Neuron (in vitro differentiated cells): ENCODE data around the gene PIK3C2B.

Source experiments
- H2AFZ ChIP-seq: one replicate; pipeline ENCODE4 v1.6.1; 2013; ENCODE audit warnings: low read depth, mild to moderate bottlenecking, inconsistent platforms, low read length, moderate library complexity
- H3K27me3 ChIP-seq: one replicate; pipeline ENCODE4 v1.6.1; 2013; ENCODE audit warnings: low read length; ENCODE audit not compliant: insufficient read depth
- H3K36me3 ChIP-seq: one replicate; pipeline ENCODE4 v1.6.1; 2013; ENCODE audit warnings: low read length; ENCODE audit not compliant: insufficient read depth
- H3K4me1 ChIP-seq: one replicate; pipeline ENCODE4 v1.6.1; 2013; ENCODE audit warnings: low read length; ENCODE audit not compliant: insufficient read depth
- H3K4me3 ChIP-seq: 2 replicates; pipeline ENCODE4 v1.5.1; 2013; ENCODE audit warnings: mild to moderate bottlenecking, low read length, moderate library complexity
- H3K9me3 ChIP-seq: one replicate; pipeline ENCODE4 v1.6.1; 2013; ENCODE audit warnings: low read length

Gene PIK3C2B

DNA sequence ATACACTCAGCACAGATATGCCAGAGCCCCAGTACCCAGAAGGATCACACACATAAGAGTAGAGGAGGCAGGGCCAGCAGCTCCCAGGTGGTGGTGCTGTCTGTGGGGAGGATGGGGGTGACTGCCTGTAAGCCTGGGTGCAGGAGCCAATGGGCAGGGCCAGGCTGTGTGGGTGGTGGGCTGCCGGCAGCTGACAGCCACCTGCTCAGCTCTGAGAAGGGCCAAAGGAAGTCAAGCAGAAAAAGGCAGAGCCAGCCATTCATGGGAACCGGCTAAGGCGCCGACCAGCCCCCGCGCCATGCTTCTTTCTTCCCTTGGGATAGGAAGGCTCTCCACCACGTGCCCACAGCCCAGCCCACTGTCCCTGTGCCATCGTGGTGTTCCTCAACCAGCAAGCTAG lies 14.1 kb downstream of the PIK3C2B start:
- Histone ChIP-seq H3K27me3 (no peaks in the 10 kb centered on the region), H3K36me3 (peaks cover 15% of the 10 kb centered on the region), H3K9me3 (no peaks in the 10 kb centered on the region), H3K4me1 (peaks cover 10% of the 10 kb centered on the region), H3K4me3 (no peak overlapping the region), H2AFZ (no peak overlapping the region)

- Histone ChIP-seq H3K36me3 (peaks cover 15% of the 10 kb centered on the region), H2AFZ (no peak overlapping the region), H3K27me3 (no peaks in the 10 kb centered on the region), H3K4me1 (peaks cover 10% of the 10 kb centered on the region), H3K4me3 (no peak overlapping the region), H3K9me3 (peaks cover 2% of the 10 kb centered on the region)
Measured at GRCh38 chr1:204479387-204480136, 15.0 kb downstream of the PIK3C2B start.

DNA sequence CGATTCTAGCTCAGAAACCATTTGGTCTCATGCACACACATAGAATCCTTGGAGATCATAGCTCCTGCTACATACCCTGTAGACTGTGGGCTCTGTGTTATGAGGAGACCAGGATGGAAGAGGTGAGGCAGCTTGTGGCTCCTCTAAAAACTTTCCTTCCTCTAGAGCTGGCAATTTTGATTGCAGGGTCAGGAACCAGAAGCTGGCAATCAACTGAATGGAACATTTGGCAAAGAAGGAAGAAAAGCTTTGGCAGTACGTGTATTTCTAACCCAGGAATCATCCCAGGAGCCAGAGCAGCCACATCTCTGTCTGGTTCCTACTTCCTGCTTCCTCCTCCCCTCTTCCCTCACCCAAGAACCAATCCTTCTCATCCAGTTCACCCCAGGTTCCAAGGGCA lies 15.7 kb downstream of the PIK3C2B start:
- no peaks in the 10 kb centered on the region for H3K27me3 ChIP-seq
- peaks cover 10% of the 10 kb centered on the region for H3K4me1 ChIP-seq
- H3K36me3 ChIP-seq = peaks cover 13% of the 10 kb centered on the region
- H2AFZ ChIP-seq = no peak overlapping the region
- peaks cover 3% of the 10 kb centered on the region for H3K9me3 ChIP-seq
- no peak overlapping the region for H3K4me3 ChIP-seq

DNA sequence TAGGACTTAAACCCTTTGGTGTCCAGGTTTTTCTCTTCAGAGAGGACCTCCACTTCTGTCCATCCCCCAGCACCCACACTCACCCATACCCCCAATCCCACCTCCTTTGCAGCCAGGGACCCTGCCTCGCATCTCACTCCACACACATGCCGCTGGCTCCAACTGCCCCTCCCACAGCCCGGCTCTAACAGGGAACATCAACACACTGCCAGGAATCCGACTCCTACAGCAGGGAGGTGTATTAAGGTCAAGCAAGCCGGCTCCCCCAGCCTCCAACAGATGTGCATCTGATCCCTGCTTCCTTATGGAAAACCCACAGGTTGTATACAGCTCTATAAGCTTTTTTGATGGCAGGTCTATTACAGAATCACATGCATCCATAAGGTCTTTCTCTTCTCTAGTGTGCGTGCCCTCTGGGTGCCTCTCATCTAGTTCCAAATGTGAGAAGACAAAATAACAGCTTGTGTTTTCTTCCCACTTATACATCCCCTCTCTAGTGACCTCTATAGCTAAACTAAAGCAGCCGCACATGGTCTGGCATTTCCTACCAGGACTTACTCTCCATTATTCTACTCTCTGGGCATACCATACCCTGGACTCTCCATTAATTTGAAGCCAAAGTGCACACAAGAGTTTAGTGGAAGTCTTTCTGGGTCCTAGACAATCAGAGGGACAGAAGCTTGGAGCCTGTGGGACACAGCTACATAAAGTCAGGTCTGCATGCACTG lies 16.3 kb downstream of the PIK3C2B start:
- peaks cover 13% of the 10 kb centered on the region for H3K36me3 ChIP-seq
- H3K27me3 ChIP-seq = no peaks in the 10 kb centered on the region
- no peak overlapping the region for H2AFZ ChIP-seq
- H3K9me3 ChIP-seq = peaks cover 3% of the 10 kb centered on the region
- H3K4me3 ChIP-seq = no peak overlapping the region
- peaks cover 10% of the 10 kb centered on the region for H3K4me1 ChIP-seq

DNA sequence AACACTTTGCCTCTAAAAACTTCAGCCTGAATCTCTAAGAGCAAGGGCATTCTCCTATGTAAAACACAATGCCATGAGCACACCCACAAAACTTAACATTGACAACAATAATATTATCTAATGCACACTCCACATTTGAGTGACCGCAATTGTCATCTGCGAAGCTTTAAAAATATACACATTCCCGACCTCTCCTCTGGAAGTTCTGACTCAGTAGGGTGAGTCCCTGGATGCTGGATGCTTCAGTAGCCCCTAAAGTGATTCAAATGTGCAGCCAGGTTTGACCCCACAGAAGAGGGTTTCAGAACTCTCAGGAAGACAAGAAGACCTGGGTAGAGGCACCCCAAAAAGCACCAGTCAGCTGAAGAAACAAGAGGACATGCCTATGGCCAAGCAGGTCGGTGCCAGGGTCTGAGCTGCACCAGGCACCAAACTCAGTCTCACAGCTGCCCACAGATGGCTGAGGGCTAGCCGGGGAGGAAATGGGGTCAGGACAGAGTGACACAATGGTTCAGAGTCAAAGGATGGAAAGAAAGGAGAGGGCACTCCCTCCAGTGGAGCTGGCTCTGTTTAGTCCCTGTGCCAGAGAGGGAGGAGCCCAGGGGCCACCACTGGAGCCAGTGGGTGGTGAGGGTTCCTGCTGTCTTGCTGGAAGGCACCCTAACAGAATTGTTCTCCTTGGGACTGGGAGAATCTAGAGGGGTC lies 17.4 kb downstream of the PIK3C2B start:
- peaks cover 3% of the 10 kb centered on the region for H3K9me3 ChIP-seq
- H3K27me3 ChIP-seq = no peaks in the 10 kb centered on the region
- no peak overlapping the region for H3K4me3 ChIP-seq
- H3K4me1 ChIP-seq = peaks cover 9% of the 10 kb centered on the region
- H2AFZ ChIP-seq = no peak overlapping the region
- peaks cover 13% of the 10 kb centered on the region for H3K36me3 ChIP-seq

DNA sequence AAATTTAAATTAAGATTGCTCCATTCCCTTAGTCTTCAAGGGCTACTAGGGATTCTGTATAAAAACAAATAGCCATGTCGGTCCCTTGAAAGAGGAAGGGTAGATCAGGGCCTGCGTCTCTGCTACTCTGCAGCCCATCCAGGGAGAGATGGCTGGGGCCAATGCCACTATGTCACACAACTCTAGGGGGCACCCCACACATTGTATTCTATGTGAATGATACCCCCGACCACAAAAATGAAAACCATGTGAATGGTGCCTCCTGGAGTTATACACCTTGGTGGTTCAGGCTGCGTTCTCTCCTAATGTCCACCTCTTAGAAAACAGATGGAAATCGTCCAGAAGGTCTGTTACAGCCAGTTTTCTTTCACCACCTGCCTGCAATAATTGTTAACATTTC lies 18.0 kb downstream of the PIK3C2B start:
- Histone ChIP-seq H3K4me1 (peaks cover 2% of the 10 kb centered on the region), H3K4me3 (no peak overlapping the region), H3K36me3 (peaks cover 17% of the 10 kb centered on the region), H3K9me3 (peaks cover 3% of the 10 kb centered on the region), H2AFZ (no peak overlapping the region), H3K27me3 (no peaks in the 10 kb centered on the region)

- Histone ChIP-seq H3K9me3 (peaks cover 3% of the 10 kb centered on the region), H3K36me3 (peaks cover 18% of the 10 kb centered on the region), H3K4me1 (no peaks in the 10 kb centered on the region), H3K4me3 (no peak overlapping the region), H2AFZ (no peak overlapping the region), H3K27me3 (no peaks in the 10 kb centered on the region)
Measured at GRCh38 chr1:204475656-204476432, 18.8 kb downstream of the PIK3C2B start.

DNA sequence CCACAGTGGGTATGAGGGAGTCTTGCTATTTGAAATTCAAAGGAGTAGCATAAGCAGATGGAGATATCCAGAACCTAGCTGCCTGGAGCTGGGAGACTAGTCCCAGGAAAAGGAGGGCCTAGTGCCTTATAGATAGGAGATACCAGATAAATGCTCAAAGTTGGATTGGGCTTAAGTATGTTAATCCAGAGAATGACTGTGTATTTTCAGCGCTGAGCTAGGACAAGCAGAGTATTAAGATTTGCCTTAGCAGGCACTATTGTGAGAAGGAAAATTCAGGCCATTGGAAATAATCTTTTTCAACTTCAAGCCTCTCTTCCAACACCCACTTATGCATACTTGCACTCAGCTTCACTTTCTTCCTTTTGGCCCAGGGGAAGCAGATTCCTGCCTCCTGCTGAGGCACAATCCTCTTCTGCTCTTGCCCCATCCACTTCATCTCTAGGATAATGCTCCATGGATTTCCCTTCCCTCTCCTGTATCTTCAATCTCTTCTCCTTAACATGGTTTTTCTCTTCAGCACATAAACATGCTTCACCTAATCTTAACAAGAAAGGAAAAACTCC lies 21.1 kb downstream of the PIK3C2B start:
- Histone ChIP-seq H2AFZ (no peak overlapping the region), H3K36me3 (peaks cover 28% of the 10 kb centered on the region), H3K27me3 (no peaks in the 10 kb centered on the region)

DNA sequence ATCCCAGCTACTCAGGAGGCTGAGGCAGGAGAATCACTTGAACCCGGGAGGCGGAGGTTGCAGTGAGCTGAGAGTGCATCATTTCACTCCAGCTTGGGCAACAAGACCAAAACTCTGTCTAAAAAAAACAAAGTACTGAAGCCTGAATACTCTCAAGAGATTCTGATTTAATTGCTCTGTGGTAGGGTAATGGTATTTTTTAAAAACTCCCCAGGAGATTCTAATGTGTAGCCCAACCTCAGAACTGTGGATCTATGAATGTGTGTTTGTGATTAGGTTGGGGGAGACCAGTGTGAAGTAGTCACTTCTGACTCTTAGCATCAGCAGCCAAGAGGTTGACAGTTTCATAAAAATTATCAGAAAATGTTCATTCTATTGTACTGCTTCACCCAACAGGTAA lies 21.9 kb downstream of the PIK3C2B start:
- no peaks in the 10 kb centered on the region for H3K4me1 ChIP-seq
- H3K4me3 ChIP-seq = no peak overlapping the region
- no peaks in the 10 kb centered on the region for H3K27me3 ChIP-seq
- no peak overlapping the region for H2AFZ ChIP-seq
- peaks cover 32% of the 10 kb centered on the region for H3K36me3 ChIP-seq
- H3K9me3 ChIP-seq = peaks cover 3% of the 10 kb centered on the region

More for the DNA sequence above, 21.1 kb downstream of the PIK3C2B start:
- Histone ChIP-seq H3K9me3 (peaks cover 3% of the 10 kb centered on the region), H3K4me1 (no peaks in the 10 kb centered on the region), H3K4me3 (no peak overlapping the region)

GRCh38 chr1:204471687-204472086 lies 22.9 kb downstream of the PIK3C2B start:
- peaks cover 37% of the 10 kb centered on the region for H3K36me3 ChIP-seq
- H3K4me1 ChIP-seq = no peaks in the 10 kb centered on the region
- H3K27me3 ChIP-seq = no peaks in the 10 kb centered on the region
- no peak overlapping the region for H2AFZ ChIP-seq
- peaks cover 3% of the 10 kb centered on the region for H3K9me3 ChIP-seq
- H3K4me3 ChIP-seq = no peak overlapping the region

GRCh38 chr1:204469304-204469703 lies 25.3 kb downstream of the PIK3C2B start:
- Histone ChIP-seq H3K36me3 (peaks cover 56% of the 10 kb centered on the region), H2AFZ (no peak overlapping the region), H3K4me3 (no peak overlapping the region), H3K9me3 (no peaks in the 10 kb centered on the region), H3K27me3 (no peaks in the 10 kb centered on the region), H3K4me1 (no peaks in the 10 kb centered on the region)

DNA sequence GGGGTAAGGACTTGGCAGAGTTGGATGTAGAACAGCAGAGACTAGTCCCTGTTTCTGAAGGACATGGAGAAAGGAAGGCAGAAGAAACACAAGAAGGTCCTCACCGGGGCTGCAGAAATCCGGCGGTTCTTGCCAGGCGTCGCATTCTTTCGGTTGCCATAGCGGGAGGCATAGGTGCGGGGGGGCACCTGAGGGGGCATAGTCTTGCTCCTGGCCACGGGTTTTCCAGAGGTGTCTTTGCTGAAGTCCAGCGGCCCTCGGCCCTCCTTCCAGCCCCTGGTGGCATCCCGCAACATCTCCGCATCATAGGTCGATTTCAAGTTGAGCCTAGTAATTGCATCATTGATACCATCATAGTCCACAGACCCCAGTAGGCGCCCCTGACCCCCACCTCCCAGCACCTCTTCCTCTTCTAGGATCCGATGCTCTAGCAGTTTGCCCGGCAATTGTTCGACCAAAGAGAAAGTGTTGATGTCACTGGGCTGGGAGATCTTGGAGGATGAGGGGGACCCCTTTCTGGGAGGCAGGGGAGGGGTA lies 25.8 kb downstream of the PIK3C2B start:
- Histone ChIP-seq H3K4me3 (no peak overlapping the region), H3K9me3 (no peaks in the 10 kb centered on the region), H3K36me3 (peaks cover 60% of the 10 kb centered on the region), H3K4me1 (no peaks in the 10 kb centered on the region), H2AFZ (no peak overlapping the region), H3K27me3 (no peaks in the 10 kb centered on the region)
